ENCODE results near the gene TUBGCP4. TPM values are rescaled to one million over a fixed set of nuclear protein-coding genes. Genes with fewer than 3 reads are reported as not detected.

The TUBGCP4 gene
- total RNA-seq, 4 donors from 2014 or later: 12.3 to 19.4 (median 15.3) TPM

Other genes with a start within 250 kb of the TUBGCP4 start
- gene TMEM62, start 237.5 kb upstream of the TUBGCP4 start, total RNA-seq: 10 to 100 TPM; 10.7 to 33.4 (median 20.0) TPM
- 100 to 1,000 TPM in 3 of 4 donors, 10 to 100 TPM in 1; 74.9 to 166 (median 114) TPM for gene CCNDBP1, start 185.7 kb upstream of the TUBGCP4 start, total RNA-seq
- gene EPB42, start 150.1 kb upstream of the TUBGCP4 start, total RNA-seq: under 1 TPM in 1 of 4 donors, not detected in 3; 0.20 TPM
- gene TGM5, start 104.2 kb upstream of the TUBGCP4 start, total RNA-seq: 100 to 1,000 TPM in 2 of 4 donors, 10 to 100 TPM in 2; 72.5 to 121 (median 105) TPM
- gene TGM7, start 68.8 kb upstream of the TUBGCP4 start, total RNA-seq: not detected
- gene LCMT2, start 40.5 kb upstream of the TUBGCP4 start, total RNA-seq: 1 to 10 TPM; 4.9 to 8.9 (median 5.9) TPM
- 10 to 100 TPM in 3 of 4 donors, 1 to 10 TPM in 1; 9.6 to 20.6 (median 12.9) TPM for gene ZSCAN29, start 58 bp upstream of the TUBGCP4 start, total RNA-seq
- 10 to 100 TPM; 13.0 to 17.9 (median 16.9) TPM for gene TP53BP1, start 122.1 kb downstream of the TUBGCP4 start, total RNA-seq
- gene MAP1A, start 146.5 kb downstream of the TUBGCP4 start, total RNA-seq: 1 to 10 TPM; 2.3 to 6.7 (median 3.8) TPM
- gene PPIP5K1, start 219.1 kb downstream of the TUBGCP4 start, total RNA-seq: 100 to 1,000 TPM in 1 of 4 donors, 10 to 100 TPM in 3; 15.8 to 115 (median 20.3) TPM
- 10 to 100 TPM; 21.0 to 42.7 (median 30.7) TPM for gene CKMT1B, start 222.9 kb downstream of the TUBGCP4 start, total RNA-seq
- gene STRC, start 247.7 kb downstream of the TUBGCP4 start, total RNA-seq: under 1 TPM in 3 of 4 donors, not detected in 1; 0.23 to 0.69 (median 0.38) TPM

Measured in lower leg skin (tissue), 4 donors.